Measurements from ENCODE around the gene PLA2G2F. TPM values are rescaled to one million over a fixed set of nuclear protein-coding genes. Genes with fewer than 3 reads are reported as not detected.

Gene PLA2G2F
- total RNA-seq, 1 donor: not detected

- Histone ChIP-seq H3K36me3 (ENCODE audit: insufficient read depth, low read length) (no peaks in the 10 kb centered on the region), H3K4me3 (ENCODE audit: insufficient read depth, low read length) (no peak overlapping the region), H3K27ac (ENCODE audit: low read depth, low read length) (no peak overlapping the region), H4K20me1 (ENCODE audit: insufficient read depth, low read length) (no peaks in the 10 kb centered on the region), H3K9me3 (ENCODE audit: low read depth, low read length) (no peaks in the 10 kb centered on the region), H3K4me1 (ENCODE audit: insufficient read depth, low read length) (no peaks in the 10 kb centered on the region), H3K4me2 (ENCODE audit: insufficient read depth, low read length) (no peak overlapping the region), H3K27me3 (ENCODE audit: insufficient read depth, low read length) (peaks cover 74% of the 10 kb centered on the region), H3K79me2 (ENCODE audit: insufficient read depth, low read length) (no peaks in the 10 kb centered on the region), H2AFZ (ENCODE audit: low read length) (no peak overlapping the region)
- TF ChIP-seq CTCF (IDR thresholded peaks at IDR 0.05; ENCODE audit: extremely low read depth, low read depth, low read length): no peak
- DNase-seq (ENCODE audit: insufficient read length, low spot score, missing footprints): no peak
Observed at GRCh38 chr1:20183035-20183434, 43.9 kb downstream of the PLA2G2F start.

- Histone ChIP-seq H4K20me1 (ENCODE audit: insufficient read depth, low read length) (no peaks in the 10 kb centered on the region), H2AFZ (ENCODE audit: low read length) (no peak overlapping the region), H3K27me3 (ENCODE audit: insufficient read depth, low read length) (peaks cover 77% of the 10 kb centered on the region), H3K79me2 (ENCODE audit: insufficient read depth, low read length) (no peaks in the 10 kb centered on the region), H3K4me3 (ENCODE audit: insufficient read depth, low read length) (no peak overlapping the region), H3K36me3 (ENCODE audit: insufficient read depth, low read length) (no peaks in the 10 kb centered on the region), H3K4me2 (ENCODE audit: insufficient read depth, low read length) (no peak overlapping the region), H3K27ac (ENCODE audit: low read depth, low read length) (no peak overlapping the region), H3K9me3 (ENCODE audit: low read depth, low read length) (no peaks in the 10 kb centered on the region), H3K4me1 (ENCODE audit: insufficient read depth, low read length) (no peaks in the 10 kb centered on the region)
- no peak for DNase-seq (ENCODE audit: insufficient read length, low spot score, missing footprints)
- TF ChIP-seq CTCF (IDR thresholded peaks at IDR 0.05; ENCODE audit: extremely low read depth, low read depth, low read length): no peak
Observed at GRCh38 chr1:20183616-20184271, 44.6 kb downstream of the PLA2G2F start.

- H4K20me1 ChIP-seq (ENCODE audit: insufficient read depth, low read length): no peaks in the 10 kb centered on the region
- H3K4me2 ChIP-seq (ENCODE audit: insufficient read depth, low read length): no peak overlapping the region
- no peaks in the 10 kb centered on the region for H3K79me2 ChIP-seq (ENCODE audit: insufficient read depth, low read length)
- H3K27me3 ChIP-seq (ENCODE audit: insufficient read depth, low read length): peaks cover 74% of the 10 kb centered on the region
- no peak overlapping the region for H3K27ac ChIP-seq (ENCODE audit: low read depth, low read length)
- no peak for DNase-seq (ENCODE audit: insufficient read length, low spot score, missing footprints)
- H3K36me3 ChIP-seq (ENCODE audit: insufficient read depth, low read length): no peaks in the 10 kb centered on the region
- no peaks in the 10 kb centered on the region for H3K9me3 ChIP-seq (ENCODE audit: low read depth, low read length)
- no peaks in the 10 kb centered on the region for H3K4me1 ChIP-seq (ENCODE audit: insufficient read depth, low read length)
- H2AFZ ChIP-seq (ENCODE audit: low read length): no peak overlapping the region
- TF ChIP-seq CTCF (IDR thresholded peaks at IDR 0.05; ENCODE audit: extremely low read depth, low read depth, low read length): no peak
- no peak overlapping the region for H3K4me3 ChIP-seq (ENCODE audit: insufficient read depth, low read length)
Observed at GRCh38 chr1:20184481-20184900, 45.4 kb downstream of the PLA2G2F start.

- Histone ChIP-seq H3K4me1 (ENCODE audit: insufficient read depth, low read length) (no peaks in the 10 kb centered on the region), H3K4me3 (ENCODE audit: insufficient read depth, low read length) (no peak overlapping the region), H3K27me3 (ENCODE audit: insufficient read depth, low read length) (peaks cover 77% of the 10 kb centered on the region), H3K27ac (ENCODE audit: low read depth, low read length) (no peak overlapping the region), H3K9me3 (ENCODE audit: low read depth, low read length) (no peaks in the 10 kb centered on the region), H2AFZ (ENCODE audit: low read length) (no peak overlapping the region), H3K4me2 (ENCODE audit: insufficient read depth, low read length) (no peak overlapping the region), H3K36me3 (ENCODE audit: insufficient read depth, low read length) (no peaks in the 10 kb centered on the region), H3K79me2 (ENCODE audit: insufficient read depth, low read length) (no peaks in the 10 kb centered on the region), H4K20me1 (ENCODE audit: insufficient read depth, low read length) (no peaks in the 10 kb centered on the region)
- DNase-seq (ENCODE audit: insufficient read length, low spot score, missing footprints): no peak
- no peak for TF ChIP-seq CTCF (IDR thresholded peaks at IDR 0.05; ENCODE audit: extremely low read depth, low read depth, low read length)
Observed at GRCh38 chr1:20184997-20185833, 46.1 kb downstream of the PLA2G2F start.

Measured in osteoblast (primary cell).